GM12872 (cell line): ENCODE results near the gene ATIC.

Source experiments
- TF ChIP-seq, protein P1 (sequence below): IDR thresholded peaks from 3 replicates; pipeline ENCODE4 v1.5.1; 2011; ENCODE audit warnings: low read depth, mild to moderate bottlenecking, low read length, moderate library complexity; ENCODE audit not compliant: insufficient read depth

The ATIC gene

DNA sequence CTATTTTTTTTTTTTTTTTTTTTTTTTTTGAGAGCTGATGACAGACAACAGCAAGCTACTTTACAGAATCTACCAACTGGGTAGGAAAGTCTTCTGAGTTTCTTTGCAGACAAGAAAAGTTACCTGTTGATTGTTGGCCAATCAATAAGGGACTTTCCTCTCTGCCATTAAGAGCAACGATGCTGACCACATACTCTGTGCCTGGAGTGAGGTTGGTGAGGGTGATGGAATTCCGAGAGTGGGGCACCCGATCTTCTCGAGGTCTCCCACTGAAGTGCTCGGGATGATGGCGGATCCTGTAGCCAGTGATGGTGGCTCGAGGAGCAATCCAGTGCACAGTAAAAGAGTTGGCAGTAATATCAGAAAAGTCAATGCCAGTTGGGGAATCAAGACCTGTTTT is 74.7 kb downstream of the ATIC start:
- TF ChIP-seq, protein P1, sequence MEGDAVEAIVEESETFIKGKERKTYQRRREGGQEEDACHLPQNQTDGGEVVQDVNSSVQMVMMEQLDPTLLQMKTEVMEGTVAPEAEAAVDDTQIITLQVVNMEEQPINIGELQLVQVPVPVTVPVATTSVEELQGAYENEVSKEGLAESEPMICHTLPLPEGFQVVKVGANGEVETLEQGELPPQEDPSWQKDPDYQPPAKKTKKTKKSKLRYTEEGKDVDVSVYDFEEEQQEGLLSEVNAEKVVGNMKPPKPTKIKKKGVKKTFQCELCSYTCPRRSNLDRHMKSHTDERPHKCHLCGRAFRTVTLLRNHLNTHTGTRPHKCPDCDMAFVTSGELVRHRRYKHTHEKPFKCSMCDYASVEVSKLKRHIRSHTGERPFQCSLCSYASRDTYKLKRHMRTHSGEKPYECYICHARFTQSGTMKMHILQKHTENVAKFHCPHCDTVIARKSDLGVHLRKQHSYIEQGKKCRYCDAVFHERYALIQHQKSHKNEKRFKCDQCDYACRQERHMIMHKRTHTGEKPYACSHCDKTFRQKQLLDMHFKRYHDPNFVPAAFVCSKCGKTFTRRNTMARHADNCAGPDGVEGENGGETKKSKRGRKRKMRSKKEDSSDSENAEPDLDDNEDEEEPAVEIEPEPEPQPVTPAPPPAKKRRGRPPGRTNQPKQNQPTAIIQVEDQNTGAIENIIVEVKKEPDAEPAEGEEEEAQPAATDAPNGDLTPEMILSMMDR = no peak

DNA sequence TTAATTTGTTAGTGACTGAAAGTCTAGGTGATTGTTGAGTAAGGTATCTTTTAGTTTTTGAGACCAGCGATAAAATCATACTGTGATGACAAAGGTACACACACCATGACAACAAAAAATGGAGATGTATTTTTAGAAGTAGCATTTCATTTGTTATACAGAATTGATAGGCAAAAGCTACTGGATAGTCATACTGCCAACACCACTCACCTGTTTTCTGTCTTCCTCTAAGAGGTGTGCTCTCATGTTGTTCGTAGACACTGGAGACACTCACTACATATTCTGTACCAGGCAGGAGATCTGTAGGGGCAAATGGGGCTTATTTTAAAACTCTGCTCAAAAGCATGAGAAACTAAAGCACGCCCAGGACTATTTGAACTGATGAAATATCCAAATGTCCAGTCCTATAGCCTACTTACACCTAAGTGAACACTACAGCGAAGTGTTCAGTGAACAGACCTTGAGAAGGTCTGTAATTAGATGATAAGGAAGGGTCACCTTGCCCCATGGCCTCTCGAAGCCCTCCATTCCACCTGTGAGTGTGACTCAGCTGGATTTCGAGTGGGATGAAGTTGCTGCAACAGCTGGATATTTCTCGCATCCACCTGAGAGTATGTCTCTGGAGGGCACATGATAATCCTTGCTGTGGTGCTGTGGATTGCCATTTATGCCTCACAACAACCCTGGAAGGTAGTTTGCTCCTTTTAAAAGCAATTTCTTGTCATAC is 76.3 kb downstream of the ATIC start:
- TF ChIP-seq, protein P1 = no peak

DNA sequence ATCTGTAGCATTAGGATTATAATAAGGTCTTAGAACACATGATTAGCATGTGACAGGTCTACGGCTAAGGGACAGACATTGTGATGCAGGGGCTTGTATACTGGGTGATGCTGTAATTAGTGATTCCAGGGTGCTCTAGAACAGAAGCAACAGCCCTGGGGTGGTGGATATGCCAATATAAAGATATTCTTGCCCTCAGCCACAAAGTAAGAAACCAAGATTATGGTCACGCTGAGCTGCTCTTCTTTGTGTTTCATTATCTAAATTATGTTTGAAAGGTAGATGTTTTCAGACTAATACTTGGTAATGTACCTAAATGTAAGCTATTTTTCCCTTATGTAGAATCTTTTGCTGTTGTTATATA is 78.7 kb downstream of the ATIC start:
- TF ChIP-seq, protein P1 = no peak

DNA sequence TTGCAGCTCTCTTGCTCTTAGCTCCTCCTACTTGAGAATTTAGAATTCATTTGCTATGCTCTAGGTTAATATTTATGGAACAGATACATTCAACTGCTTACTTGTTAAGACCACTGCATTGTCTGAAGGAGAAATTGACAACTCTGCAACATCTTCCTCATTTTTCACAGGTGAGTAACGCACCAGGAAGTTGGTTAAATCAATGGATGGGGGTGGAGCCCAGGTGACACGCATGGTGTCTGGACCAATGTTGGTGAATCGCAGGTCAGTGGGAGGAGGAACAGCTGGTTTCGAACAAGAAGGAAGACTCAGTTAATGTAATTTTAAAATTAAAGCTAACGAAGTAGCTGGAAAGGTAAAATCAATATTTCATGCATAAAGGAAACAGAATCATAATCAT is 79.7 kb downstream of the ATIC start:
- TF ChIP-seq, protein P1 = no peak

DNA sequence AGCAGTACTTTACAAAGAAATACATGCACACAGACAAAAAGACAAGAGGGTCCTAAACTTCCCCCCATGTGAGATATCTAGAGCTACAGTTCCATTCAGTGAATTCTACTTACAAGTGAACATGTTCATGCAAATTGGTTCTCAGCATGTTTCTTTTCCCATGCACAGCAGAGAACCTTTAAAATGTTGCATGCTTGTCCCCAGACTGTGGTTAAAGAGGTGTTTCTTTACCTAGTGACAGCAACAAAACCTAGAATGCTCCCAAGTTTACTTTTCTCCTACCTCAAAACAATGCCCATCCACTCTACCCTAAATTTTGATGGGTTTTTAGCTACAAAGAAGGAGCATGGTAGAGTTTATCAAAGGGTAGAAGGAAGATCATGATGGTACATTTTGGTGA is 80.3 kb downstream of the ATIC start:
- TF ChIP-seq, protein P1 = no peak

DNA sequence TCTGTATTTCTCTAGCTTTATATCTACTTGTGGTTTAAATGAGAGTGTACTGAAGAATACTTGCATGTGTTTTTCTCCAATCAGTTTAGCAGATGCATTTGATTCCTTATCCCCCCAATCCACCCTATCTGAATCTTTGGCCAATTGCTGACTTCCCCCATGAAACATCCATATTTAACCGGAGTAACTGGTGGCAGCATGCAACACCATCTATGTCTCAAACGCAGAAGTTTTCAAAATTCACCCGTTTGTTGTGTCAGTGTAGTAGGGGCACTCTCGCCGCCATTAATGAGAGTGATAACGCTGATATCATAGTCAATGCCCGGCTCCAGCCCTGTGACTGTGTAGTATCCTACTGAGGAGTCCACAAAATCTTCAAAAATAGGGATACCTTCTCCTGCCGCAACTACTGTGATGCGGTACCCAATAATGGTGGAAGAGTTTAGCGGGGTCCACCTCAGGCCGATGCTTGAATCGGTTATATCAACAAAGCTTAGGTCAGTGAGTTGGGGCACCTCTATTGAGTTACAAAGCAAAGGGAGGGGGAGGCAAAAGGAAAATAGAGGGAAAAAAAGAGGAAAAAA is 80.9 kb downstream of the ATIC start:
- TF ChIP-seq, protein P1 = no peak

DNA sequence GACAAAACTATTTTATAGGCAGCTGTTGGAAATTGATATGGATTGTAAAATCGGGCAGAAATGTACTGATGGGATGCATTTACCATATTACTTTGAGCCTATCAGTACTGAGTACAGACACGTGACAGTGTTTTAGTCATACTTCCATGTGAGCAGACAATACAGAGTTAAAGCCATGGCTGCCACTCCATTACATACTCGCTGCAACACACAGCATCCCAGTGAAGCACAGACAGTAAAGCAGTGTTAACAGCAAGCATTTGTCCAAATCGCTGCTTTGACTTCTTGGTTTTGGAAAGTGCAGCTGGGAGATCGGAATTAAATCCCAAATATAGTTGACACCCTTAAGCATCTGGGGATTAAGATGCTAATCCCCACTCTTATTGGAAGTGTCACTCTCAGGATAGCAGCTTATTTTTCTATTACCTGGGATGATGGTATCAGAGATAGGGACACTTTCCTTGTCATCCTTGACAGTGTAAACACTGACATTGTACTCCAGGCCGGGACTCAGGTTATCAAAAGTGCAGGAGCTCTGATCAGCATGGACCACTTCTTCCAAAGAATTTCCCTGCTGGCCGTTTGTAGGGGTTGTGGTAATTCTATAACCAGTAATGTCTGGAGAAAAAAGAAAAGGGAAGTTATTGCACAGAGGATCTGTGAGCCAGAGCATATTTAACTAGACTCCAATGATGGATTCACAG is 82.4 kb downstream of the ATIC start:
- TF ChIP-seq, protein P1 = no peak
